Parathyroid adenoma (tissue), 2 donors: ENCODE data around the gene FRAS1.

Source experiments
- H2AFZ ChIP-seq: fragments of 300-600 bp; sonication (generic); one replicate; pipeline ENCODE4 v1.7.0; 2017; ENCODE audit warnings: antibody characterized with exemption, mild to moderate bottlenecking
- H3K27ac ChIP-seq: fragments of 300-600 bp; sonication (generic); one replicate; pipeline ENCODE4 v1.7.0; 2017
- H3K27me3 ChIP-seq: fragments of 300-600 bp; sonication (generic); one replicate; pipeline ENCODE4 v1.7.0; 2017; ENCODE audit warnings: low read length; ENCODE audit not compliant: control insufficient read depth, insufficient read depth
- H3K36me3 ChIP-seq: fragments of 300-600 bp; sonication (generic); one replicate; pipeline ENCODE4 v1.7.0; 2017; ENCODE audit warnings: low read length; ENCODE audit not compliant: control insufficient read depth, insufficient read depth
- H3K4me1 ChIP-seq: fragments of 300-600 bp; sonication (generic); one replicate; pipeline ENCODE4 v1.7.0; 2017; ENCODE audit warnings: control low read depth
- H3K4me2 ChIP-seq: fragments of 300-600 bp; sonication (generic); one replicate; pipeline ENCODE4 v1.7.0; 2017; ENCODE audit warnings: low read length
- H3K4me3 ChIP-seq: fragments of 300-600 bp; sonication (generic); one replicate; pipeline ENCODE4 v1.7.0; 2017; ENCODE audit warnings: low read depth, low read length
- H3K79me2 ChIP-seq: fragments of 300-600 bp; sonication (generic); one replicate; pipeline ENCODE4 v1.7.0; 2017; ENCODE audit warnings: control low read depth
- H3K9ac ChIP-seq: fragments of 300-600 bp; sonication (generic); one replicate; pipeline ENCODE4 v1.7.0; 2017; ENCODE audit warnings: mild to moderate bottlenecking
- H3K9me3 ChIP-seq: fragments of 300-600 bp; sonication (generic); one replicate; pipeline ENCODE4 v1.7.0; 2017; ENCODE audit warnings: low read length; ENCODE audit not compliant: control insufficient read depth
- CTCF ChIP-seq: fragments of 300-600 bp; sonication (generic); IDR thresholded peaks from one replicate; pipeline ENCODE4 v1.7.0; 2017; ENCODE audit warnings: antibody characterized with exemption, mild to moderate bottlenecking
- donor health status: primary hyperparathyroidism.

The FRAS1 gene

GRCh38 chr4:78556665-78557064, 499.5 kb downstream of the FRAS1 start:
- Histone ChIP-seq H3K9me3 (no peaks in the 10 kb centered on the region), H3K4me2 (no peak overlapping the region), H3K27me3 (no peaks in the 10 kb centered on the region), H3K36me3 (no peaks in the 10 kb centered on the region), H3K4me1 (no peaks in the 10 kb centered on the region), H3K9ac (no peak overlapping the region), H3K27ac (no peak overlapping the region), H3K79me2 (no peaks in the 10 kb centered on the region), H3K4me3 (no peak overlapping the region), H2AFZ (no peak overlapping the region)
- TF ChIP-seq CTCF, result no peak

GRCh38 chr4:78557841-78558240, 500.7 kb downstream of the FRAS1 start:
- Histone ChIP-seq H3K4me1 (no peaks in the 10 kb centered on the region), H3K4me2 (no peak overlapping the region), H3K4me3 (no peak overlapping the region), H3K9ac (no peak overlapping the region), H3K36me3 (no peaks in the 10 kb centered on the region), H3K9me3 (no peaks in the 10 kb centered on the region), H3K27ac (no peak overlapping the region), H3K27me3 (no peaks in the 10 kb centered on the region), H2AFZ (no peak overlapping the region), H3K79me2 (no peaks in the 10 kb centered on the region)
- TF ChIP-seq CTCF, result no peak

DNA sequence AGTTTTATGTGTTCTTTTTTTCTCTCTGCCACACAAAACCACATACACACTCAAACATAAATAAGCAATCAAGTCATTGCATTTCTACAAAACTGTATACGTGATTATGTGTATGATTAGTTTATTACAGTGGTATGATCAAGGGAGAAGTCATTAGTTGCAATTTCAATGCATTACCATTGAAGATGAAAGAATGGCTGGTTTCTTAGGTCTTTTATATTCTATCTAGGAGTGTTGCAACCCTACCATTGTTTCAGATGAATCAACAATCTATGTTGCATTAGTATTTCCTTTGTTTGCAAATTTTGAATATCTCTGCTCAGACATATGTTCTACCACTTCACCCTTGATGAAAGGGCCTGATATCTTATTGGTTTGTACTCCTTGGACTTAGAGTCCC, 501.3 kb downstream of the FRAS1 start:
- no peaks in the 10 kb centered on the region for H3K79me2 ChIP-seq
- H3K27ac ChIP-seq, result no peak overlapping the region
- no peak overlapping the region for H3K9ac ChIP-seq
- H2AFZ ChIP-seq, result no peak overlapping the region
- H3K4me1 ChIP-seq, result no peaks in the 10 kb centered on the region
- no peak overlapping the region for H3K4me2 ChIP-seq
- H3K27me3 ChIP-seq, result no peaks in the 10 kb centered on the region
- no peaks in the 10 kb centered on the region for H3K36me3 ChIP-seq
- H3K4me3 ChIP-seq, result no peak overlapping the region
- no peak for TF ChIP-seq CTCF
- no peaks in the 10 kb centered on the region for H3K9me3 ChIP-seq

DNA sequence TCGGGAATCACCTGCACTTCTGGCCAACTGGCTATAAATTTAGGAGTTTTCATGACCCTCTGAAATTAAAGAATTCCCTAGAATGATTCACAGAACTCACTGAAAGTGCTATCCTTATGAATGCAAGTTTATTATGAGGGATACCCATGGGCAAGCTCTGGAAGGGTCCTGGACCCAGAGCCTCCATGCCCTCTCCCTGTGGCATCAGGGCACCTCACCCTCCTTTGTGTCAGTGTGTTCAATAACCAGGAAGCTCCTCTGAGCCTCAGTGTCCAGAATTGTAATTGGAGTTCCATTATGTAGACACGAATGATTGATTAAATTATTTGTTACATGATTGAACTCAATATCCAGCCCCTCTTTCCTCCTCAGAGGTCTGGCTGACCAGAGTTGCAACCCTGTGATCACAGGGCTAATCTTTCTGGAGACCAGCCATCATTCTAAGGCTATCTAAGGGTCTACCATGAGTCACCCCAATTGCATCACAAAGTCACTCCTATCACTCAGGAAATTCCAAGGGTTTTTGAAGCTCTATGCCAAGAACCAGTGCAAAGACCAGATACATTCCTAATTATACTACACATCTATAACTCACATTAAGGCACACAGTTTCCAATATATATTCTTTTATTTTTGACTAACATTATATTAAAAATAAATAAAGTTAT, 503.3 kb downstream of the FRAS1 start:
- H3K4me1 ChIP-seq, result no peaks in the 10 kb centered on the region
- no peak for TF ChIP-seq CTCF
- H3K27me3 ChIP-seq, result no peaks in the 10 kb centered on the region
- H3K4me3 ChIP-seq, result no peak overlapping the region
- no peak overlapping the region for H3K4me2 ChIP-seq
- H3K9ac ChIP-seq, result no peak overlapping the region
- H3K9me3 ChIP-seq, result no peaks in the 10 kb centered on the region
- no peaks in the 10 kb centered on the region for H3K36me3 ChIP-seq
- H2AFZ ChIP-seq, result no peak overlapping the region
- no peak overlapping the region for H3K27ac ChIP-seq
- no peaks in the 10 kb centered on the region for H3K79me2 ChIP-seq

GRCh38 chr4:78561677-78562076, 504.6 kb downstream of the FRAS1 start:
- Histone ChIP-seq H3K79me2 (no peaks in the 10 kb centered on the region), H3K9ac (no peak overlapping the region), H3K36me3 (no peaks in the 10 kb centered on the region), H3K4me3 (no peak overlapping the region), H2AFZ (no peak overlapping the region), H3K27ac (no peak overlapping the region), H3K4me1 (no peaks in the 10 kb centered on the region), H3K4me2 (no peak overlapping the region), H3K27me3 (no peaks in the 10 kb centered on the region), H3K9me3 (no peaks in the 10 kb centered on the region)
- TF ChIP-seq CTCF, result no peak
